Adrenal gland (tissue), 12 donors: ENCODE measurements around the gene ARL15. TPM values are rescaled to one million over a fixed set of nuclear protein-coding genes. Genes with fewer than 3 reads are reported as not detected.

Experiments
- DNase-seq, 7 donors: peaks; one replicate each; pipeline ENCODE4 v3.0.0-alpha.2; 2019 to 2020
- H3K27ac ChIP-seq, 5 donors: fragments of 200-600 bp; sonication (generic) in 4 of 5; 1 replicate in 3 of 5; 2 replicates in 2 of 5; pipeline versions ENCODE4 v1.5.1 to v1.8.0; 2016 to 2020; ENCODE audit warnings: mild to moderate bottlenecking in 1 of 5
- H3K27me3 ChIP-seq: fragments of 200-600 bp; 2 replicates; pipeline ENCODE4 v1.8.0; 2021
- H3K36me3 ChIP-seq, 2 donors: fragments of 200-600 bp; replicated peaks in 1 of 2; 1 replicate in 1 of 2; 2 replicates in 1 of 2; pipeline versions ENCODE4 v1.5.1 to v1.8.0; 2018 to 2022
- H3K4me1 ChIP-seq, 2 donors: fragments of 200-600 bp; replicated peaks in 1 of 2; 1 replicate in 1 of 2; 2 replicates in 1 of 2; pipeline versions ENCODE4 v1.5.1 to v1.8.0; 2018 to 2021
- H3K4me3 ChIP-seq, 4 donors: fragments of 200-600 bp; sonication (generic) in 3 of 4; one replicate each; pipeline ENCODE4 v1.5.1; 2016 to 2018
- H3K9me3 ChIP-seq, 3 donors: fragments of 200-600 bp; sonication (generic) in 1 of 3; replicated peaks in 1 of 3; 1 replicate in 2 of 3; 2 replicates in 1 of 3; pipeline versions ENCODE4 v1.5.1 to v1.8.0; 2016 to 2021
- CTCF ChIP-seq, 6 experiments: fragments of 450-650 bp in 4 of 6; fragments of 200-600 bp in 2 of 6; sonication (generic) in 1 of 6; IDR thresholded peaks; 1 replicate in 5 of 6; 2 replicates in 1 of 6; pipeline versions ENCODE4 v1.5.1 to v1.8.0; 2016 to 2021; ENCODE audit warnings: antibody characterized with exemption in 6 of 6, mild to moderate bottlenecking in 2 of 6, moderate library complexity in 1 of 6
- POLR2A ChIP-seq, 2 donors: fragments of 450-650 bp; IDR thresholded peaks; one replicate each; pipeline ENCODE4 v1.6.1; 2017; ENCODE audit warnings: antibody characterized with exemption in 2 of 2, mild to moderate bottlenecking in 2 of 2, moderate library complexity in 1 of 2
- WGBS, 4 donors: extraction: QIAGEN DNeasy Blood & Tissue Kit in 2 of 4; methylation state at CpG; one replicate each; pipeline versions ENCODE4 v1.1.5 to v1.1.7; 2013 to 2017; 5-methylcytosine and 5-hydroxymethylcytosine counted together
- intact Hi-C, 2 donors: fragments of 100-400 bp; cut with DNase I; formaldehyde crosslinking; loops; one replicate each; pipeline versions ENCODE4 v1.14.1 to v1.15.0; 2022 to 2023
- polyA plus RNA-seq, 3 donors: library from polyadenylated mRNA; stranded (reverse); fragments of 200-250 nt in 2 of 3; fragments of 350-450 nt in 1 of 3; fragmentation: Illumina TruSeq in 1 of 3; extraction: RNeasy Lipid Tissue Mini Kit (QIAGEN cat#74804) in 1 of 3; gene quantifications; one replicate each; pipeline ENCODE4 v1.2.3, GENCODE V29; 2013 to 2014
- total RNA-seq, 9 donors: library from RNA; depleted of rRNA in 4 of 9; stranded (reverse); fragments of >200 nt in 4 of 9; fragments of 120-200 nt in 1 of 9; fragmentation: NEBNext Ultra II Directional in 1 of 9; extraction: Animal tissue kit (Norgen Biotek cat#: 25700) in 1 of 9; gene quantifications; one replicate each; pipeline versions ENCODE4 v1.1.0 to v1.2.4, GENCODE V29; 2013 to 2023
- donor health status: healthy with polysubstance abuse.
- donor health status: Bipolar disorder and iron deficiency.
- donor health status: DM: yes; HTN: yes; CAD: no.
- donor health status: DM: no; HTN: no; CAD: no.
- donor health status: DM: no; HTN: no; CAD: no.
- donor health status: DM: yes; HTN: yes; CAD: no.

ARL15 gene
- total and polyA plus RNA-seq, 12 donors = 12.1 to 85.6 (median 38.9) TPM

GRCh38 chr5:54263447-54263846, 46.9 kb downstream of the ARL15 start:
- no peak for TF ChIP-seq POLR2A (IDR thresholded peaks at IDR 0.05)
- TF ChIP-seq CTCF (IDR thresholded peaks at IDR 0.05) = no peak
- intact Hi-C loops = no loop called here
- Histone ChIP-seq H3K9me3 (no peaks in the 10 kb centered on the region), H3K4me1 (peaks cover 5 to 33% of the 10 kb centered on the region in 2 donors), H3K4me3 (no peak overlapping the region), H3K36me3 (no peaks in the 10 kb centered on the region), H3K27me3 (no peaks in the 10 kb centered on the region), H3K27ac (no peak overlapping the region)
- WGBS, 4 donors = 44 to 67% (median 54%) methylated on average over 1 of the region's 1 CpG
- no peak for DNase-seq

GRCh38 chr5:54261596-54261995, 48.8 kb downstream of the ARL15 start:
- Histone ChIP-seq H3K36me3 (no peaks in the 10 kb centered on the region), H3K4me1 (peaks cover 5 to 32% of the 10 kb centered on the region in 2 donors), H3K27me3 (no peaks in the 10 kb centered on the region), H3K27ac (no peak overlapping the region), H3K4me3 (no peak overlapping the region), H3K9me3 (no peaks in the 10 kb centered on the region)
- intact Hi-C loops = no loop called here
- 55 to 74% (median 62%) methylated on average over 3 of the region's 3 CpGs for WGBS, 4 donors
- no peak for DNase-seq
- no peak for TF ChIP-seq POLR2A (IDR thresholded peaks at IDR 0.05)

GRCh38 chr5:54259981-54260380, 50.4 kb downstream of the ARL15 start:
- Histone ChIP-seq H3K4me1 (peaks cover 5 to 20% of the 10 kb centered on the region in 2 donors), H3K27ac (no peak overlapping the region), H3K9me3 (no peaks in the 10 kb centered on the region), H3K4me3 (no peak overlapping the region), H3K27me3 (no peaks in the 10 kb centered on the region), H3K36me3 (no peaks in the 10 kb centered on the region)
- no peak for TF ChIP-seq POLR2A (IDR thresholded peaks at IDR 0.05)
- no peak for TF ChIP-seq CTCF (IDR thresholded peaks at IDR 0.05)
- DNase-seq = no peak
- 94 to 97% (median 96%) methylated on average over 4 of the region's 4 CpGs for WGBS, 4 donors
- intact Hi-C loops = loop anchor here (5.0 to 10.0 kb wide), 3 partner anchors 45 to 162 kb away; partner anchors contain the start of gene ARL15 (in 1 of the 2)

GRCh38 chr5:54259090-54259489, 51.3 kb downstream of the ARL15 start:
- intact Hi-C loops = loop anchor here (5.0 to 10.0 kb wide), 3 partner anchors 46 to 163 kb away; partner anchors contain the start of gene ARL15 (in 1 of the 2)
- Histone ChIP-seq H3K27me3 (no peaks in the 10 kb centered on the region), H3K9me3 (no peaks in the 10 kb centered on the region), H3K36me3 (no peaks in the 10 kb centered on the region), H3K27ac (no peak overlapping the region), H3K4me1 (peaks cover 0 to 17% of the 10 kb centered on the region in 2 donors), H3K4me3 (no peak overlapping the region)
- DNase-seq = no peak
- TF ChIP-seq POLR2A (IDR thresholded peaks at IDR 0.05) (no peak), CTCF (IDR thresholded peaks at IDR 0.05) (no peak)
